Mucosa of descending colon (tissue), 3 donors: ENCODE data around the gene FLOT2. TPM values are rescaled to one million over a fixed set of nuclear protein-coding genes. Genes with fewer than 3 reads are reported as not detected.

ENCODE experiments used
- ATAC-seq: fragments of 200-7000 bp; cut with Tn5 transposase; one replicate; pipeline ENCODE4 v1.9.1; 2020; ENCODE audit warnings: mild to moderate bottlenecking, moderate library complexity
- DNase-seq, 3 donors: peaks; one replicate each; pipeline ENCODE4 v3.0.0-alpha.2; 2020
- H3K36me3 ChIP-seq: fragments of 200-600 bp; one replicate; pipeline ENCODE4 v1.8.0; 2021; ENCODE audit warnings: low read depth, mild to moderate bottlenecking
- H3K4me1 ChIP-seq: fragments of 200-600 bp; one replicate; pipeline ENCODE4 v1.8.0; 2021; ENCODE audit warnings: low read depth, mild to moderate bottlenecking
- H3K4me3 ChIP-seq: fragments of 200-600 bp; one replicate; pipeline ENCODE4 v1.8.0; 2021; ENCODE audit warnings: mild to moderate bottlenecking
- H3K9me3 ChIP-seq: fragments of 200-600 bp; one replicate; pipeline ENCODE4 v1.8.0; 2021; ENCODE audit warnings: mild to moderate bottlenecking
- CTCF ChIP-seq: fragments of 200-600 bp; IDR thresholded peaks from one replicate; pipeline ENCODE4 v1.8.0; 2022; ENCODE audit warnings: antibody characterized with exemption, mild to moderate bottlenecking
- intact Hi-C, 2 donors: fragments of 100-400 bp; cut with DNase I in 1 of 2; cut with micrococcal nuclease in 1 of 2; formaldehyde crosslinking; loops; one replicate each; pipeline versions ENCODE4 v1.11.0 to v1.11.1; 2022; cut with DNase I, micrococcal nuclease
- long read RNA-seq, 2 donors: library from polyadenylated mRNA; unstranded; transcript quantifications; one replicate each; pipeline ENCODE4 v2.0.0, GENCODE V29; 2019 to 2021
- total RNA-seq, 3 donors: library from RNA; stranded (reverse); fragmentation: NEBNext Ultra II Directional in 2 of 3; extraction: Animal tissue kit (Norgen Biotek cat#: 25700) in 2 of 3; gene quantifications; one replicate each; pipeline versions ENCODE4 v1.2.1 to v1.2.4, GENCODE V29; 2021 to 2023
- donor health status: DM: no; HTN: no; CAD: no; lungs with moderate emphysema.
- donor health status: DM: no; HTN: no; CAD: no.
- donor health status: DM: no; HTN: yes; CAD: no.

The FLOT2 gene
- 10 to 100 TPM; 87.9 to 98.0 (median 89.8) TPM for total RNA-seq
- long read RNA-seq, donor 1, transcript FLOT2-210 (11 exons, 2,585 nt): minor isoform, 25 of 150 reads
- long read RNA-seq, donor 1, transcript FLOT2-202 (11 exons, 2,618 nt): major isoform, 95 of 150 reads
- long read RNA-seq, donor 1, partial matches to known transcripts: 7 of 150 reads
- long read RNA-seq, donor 1, other reads (novel, unspliced or antisense): 22 of 150 reads
- long read RNA-seq, donor 2, transcript FLOT2-202 (11 exons, 2,618 nt): major isoform, 16 of 22 reads
- long read RNA-seq, donor 2, partial matches to known transcripts: 1 of 22 reads
- long read RNA-seq, donor 2, other reads (novel, unspliced or antisense): 4 of 22 reads

- DNase-seq: peak; percentile 69 to 80 (median 78)
- Histone ChIP-seq H3K36me3 (no peaks in the 10 kb centered on the region), H3K4me1 (peaks cover 37% of the 10 kb centered on the region), H3K4me3 (peak within 1 kb of the TSS; percentile 37), H3K9me3 (no peaks in the 10 kb centered on the region)
- intact Hi-C loops: no loop called here
- TF ChIP-seq CTCF: no peak
- peak; percentile 77 for ATAC-seq
Measured at GRCh38 chr17:28896884-28897768, at the start of gene FLOT2. Gene FLOT2, minus strand, starts transcription at chr17:28897733. Its CDS starts 159 bp downstream, at chr17:28897574.

GRCh38 chr17:28946239-28946638 is 48.7 kb upstream of the FLOT2 start:
- ATAC-seq: no peak
- intact Hi-C loops: no loop called here
- Histone ChIP-seq H3K4me3 (no peak overlapping the region), H3K36me3 (no peaks in the 10 kb centered on the region), H3K4me1 (peaks cover 29% of the 10 kb centered on the region), H3K9me3 (no peaks in the 10 kb centered on the region)
- TF ChIP-seq CTCF: no peak
- DNase-seq: no peak

GRCh38 chr17:28944862-28945741 is 47.6 kb upstream of the FLOT2 start:
- no peak for ATAC-seq
- no peaks in the 10 kb centered on the region for H3K36me3 ChIP-seq
- DNase-seq: no peak
- H3K9me3 ChIP-seq: no peaks in the 10 kb centered on the region
- intact Hi-C loops: no loop called here
- no peak overlapping the region for H3K4me3 ChIP-seq
- peaks cover 30% of the 10 kb centered on the region for H3K4me1 ChIP-seq
- TF ChIP-seq CTCF: no peak

GRCh38 chr17:28944343-28944742 is 46.8 kb upstream of the FLOT2 start:
- intact Hi-C loops: no loop called here
- TF ChIP-seq CTCF: no peak
- Histone ChIP-seq H3K9me3 (no peaks in the 10 kb centered on the region), H3K4me1 (peaks cover 30% of the 10 kb centered on the region), H3K4me3 (no peak overlapping the region), H3K36me3 (no peaks in the 10 kb centered on the region)
- no peak for ATAC-seq
- DNase-seq: no peak

GRCh38 chr17:28942925-28943324 is 45.4 kb upstream of the FLOT2 start:
- ATAC-seq: no peak
- TF ChIP-seq CTCF: no peak
- no peak overlapping the region for H3K4me3 ChIP-seq
- peaks cover 28% of the 10 kb centered on the region for H3K4me1 ChIP-seq
- no peaks in the 10 kb centered on the region for H3K9me3 ChIP-seq
- no peaks in the 10 kb centered on the region for H3K36me3 ChIP-seq
- intact Hi-C loops: no loop called here
- DNase-seq: no peak
